Activated naive CD4-positive, alpha-beta T cell treated with Interleukin-2 at 50 U/mL for 16 hours (primary cell): ENCODE data around the gene RPTOR.
"Not testable (repeated sequence)": the region's sequence is repeated elsewhere in the genome, so short reads cannot be mapped to it uniquely, and the experiment has no call there.

ENCODE experiments used
- DNase-seq: peaks from one replicate; pipeline ENCODE4 v3.0.0-alpha.2; 2020

RPTOR gene

DNA sequence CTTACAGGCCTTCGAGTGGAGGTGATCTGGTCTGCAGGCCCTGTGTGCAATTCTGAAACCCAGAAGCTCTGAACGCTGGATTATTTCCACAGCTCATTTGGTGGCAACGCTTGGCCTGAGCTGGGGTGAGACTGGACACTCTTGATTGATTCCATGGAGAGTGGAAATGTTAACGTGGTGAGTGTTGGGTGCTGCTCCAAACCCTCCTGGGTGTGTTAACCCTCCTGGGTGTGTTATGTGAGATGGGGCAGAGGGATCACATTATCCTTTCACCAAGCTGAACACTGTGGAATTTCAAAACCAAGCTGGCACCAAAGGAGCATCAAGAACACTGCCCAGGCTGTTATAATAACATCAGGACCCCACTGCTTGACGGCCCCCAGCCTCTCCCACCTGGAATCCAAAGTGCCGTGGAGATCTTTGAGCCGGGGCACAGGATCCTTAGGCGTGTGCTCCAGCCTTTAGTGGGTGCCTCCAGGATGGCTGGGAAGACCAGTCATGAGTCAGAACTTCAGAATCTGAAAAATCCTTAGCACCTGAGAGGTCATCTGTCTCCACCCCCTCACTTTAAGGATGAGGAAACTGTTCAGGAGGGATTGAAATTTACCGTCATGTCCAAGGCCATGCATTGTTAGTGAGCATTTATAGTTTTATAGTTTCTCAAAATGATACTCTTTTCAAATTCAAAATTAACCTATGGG is 75.0 kb downstream of the RPTOR start:
- DNase-seq = no peak

- DNase-seq = no peak
These were observed 76.8 kb downstream of the RPTOR start for GRCh38 chr17:80621335-80621996.

DNA sequence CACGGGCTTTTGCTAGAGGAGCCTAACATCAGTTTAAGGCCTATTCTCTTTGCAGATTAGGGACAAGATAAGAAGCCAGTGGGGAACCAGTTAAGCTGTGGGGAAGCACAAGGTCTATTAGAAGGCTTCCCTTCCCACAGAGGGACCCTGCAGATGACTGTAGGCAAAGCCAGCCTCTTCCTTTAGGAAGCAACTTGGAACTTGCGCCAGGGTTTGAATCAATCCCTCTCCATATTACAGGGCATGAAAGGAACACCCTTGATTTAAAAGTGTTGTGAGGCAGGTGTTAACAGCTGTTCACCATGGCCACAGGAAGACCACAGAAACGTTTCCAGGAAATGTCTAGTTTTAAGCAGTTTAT is 77.3 kb downstream of the RPTOR start:
- no peak for DNase-seq

DNA sequence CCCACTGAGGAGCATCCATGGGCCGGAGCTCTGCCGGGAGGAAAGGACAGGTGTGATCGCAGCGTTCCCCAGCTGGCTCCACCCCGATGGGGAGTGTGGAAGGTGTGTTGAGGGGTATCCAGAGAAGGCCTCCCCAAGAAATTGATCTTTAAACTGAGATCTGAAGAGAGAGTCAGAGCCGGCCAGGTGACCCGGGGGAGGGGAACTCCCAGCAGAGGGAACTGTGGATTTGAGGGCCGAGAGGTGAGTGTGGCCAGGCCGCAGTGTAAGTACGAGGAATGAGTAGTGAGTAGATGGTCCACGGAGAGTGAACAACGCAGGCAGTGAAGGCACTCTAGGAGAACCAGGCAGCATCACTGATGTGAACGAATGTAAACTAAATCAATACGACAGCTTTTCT is 80.2 kb downstream of the RPTOR start:
- DNase-seq = no peak

GRCh38 chr17:80625627-80626026 is 81.0 kb downstream of the RPTOR start:
- no peak for DNase-seq

DNA sequence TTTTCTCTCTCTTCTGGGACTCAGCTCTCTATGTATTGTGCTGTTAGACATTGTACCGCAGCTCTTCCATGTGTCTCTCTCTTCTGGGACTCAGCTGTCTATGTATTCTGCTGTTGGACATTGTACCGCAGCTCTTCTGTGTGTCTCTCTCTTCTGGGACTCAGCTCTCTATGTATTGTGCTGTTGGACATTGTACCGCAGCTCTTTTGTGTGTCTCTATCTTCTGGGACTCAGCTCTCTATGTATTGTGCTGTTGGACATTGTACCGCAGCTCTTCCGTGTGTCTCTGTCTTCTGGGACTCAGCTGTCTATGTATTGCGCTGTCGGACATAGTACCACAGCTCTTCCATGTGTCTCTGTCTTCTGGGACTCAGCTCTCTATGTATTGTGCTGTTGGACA is 84.2 kb downstream of the RPTOR start:
- DNase-seq = not testable (repeated sequence)

DNA sequence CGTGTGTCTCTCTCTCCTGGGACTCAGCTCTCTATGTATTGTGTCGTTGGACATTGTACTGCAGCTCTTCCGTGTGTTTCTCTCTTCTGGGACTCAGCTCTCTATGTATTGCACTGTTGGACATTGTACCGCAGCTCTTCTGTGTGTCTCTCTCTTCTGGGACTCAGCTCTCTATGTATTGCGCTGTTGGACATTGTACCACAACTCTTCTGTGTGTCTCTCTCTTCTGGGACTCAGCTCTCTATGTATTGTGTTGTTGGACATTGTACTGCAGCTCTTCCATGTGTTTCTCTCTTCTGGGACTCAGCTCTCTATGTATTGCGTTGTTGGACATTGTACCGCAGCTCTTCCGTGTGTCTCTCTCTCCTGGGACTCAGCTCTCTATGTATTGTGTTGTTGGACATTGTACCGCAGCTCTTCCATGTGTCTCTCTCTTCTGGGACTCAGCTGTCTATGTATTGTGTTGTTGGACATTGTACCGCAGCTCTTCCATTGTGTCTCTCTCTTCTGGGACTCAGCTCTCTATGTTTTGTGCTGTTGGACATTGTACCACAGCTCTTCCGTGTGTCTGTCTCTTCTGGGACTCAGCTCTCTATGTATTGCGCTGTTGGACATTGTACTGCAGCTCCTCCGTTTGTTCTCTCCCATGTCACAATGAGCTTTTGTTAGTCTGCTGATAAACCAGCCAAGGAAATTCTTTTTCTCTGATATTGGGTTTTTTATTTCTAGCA is 84.8 kb downstream of the RPTOR start:
- DNase-seq = no peak

- no peak for DNase-seq
These were observed 86.0 kb downstream of the RPTOR start for GRCh38 chr17:80630560-80631120.

DNA sequence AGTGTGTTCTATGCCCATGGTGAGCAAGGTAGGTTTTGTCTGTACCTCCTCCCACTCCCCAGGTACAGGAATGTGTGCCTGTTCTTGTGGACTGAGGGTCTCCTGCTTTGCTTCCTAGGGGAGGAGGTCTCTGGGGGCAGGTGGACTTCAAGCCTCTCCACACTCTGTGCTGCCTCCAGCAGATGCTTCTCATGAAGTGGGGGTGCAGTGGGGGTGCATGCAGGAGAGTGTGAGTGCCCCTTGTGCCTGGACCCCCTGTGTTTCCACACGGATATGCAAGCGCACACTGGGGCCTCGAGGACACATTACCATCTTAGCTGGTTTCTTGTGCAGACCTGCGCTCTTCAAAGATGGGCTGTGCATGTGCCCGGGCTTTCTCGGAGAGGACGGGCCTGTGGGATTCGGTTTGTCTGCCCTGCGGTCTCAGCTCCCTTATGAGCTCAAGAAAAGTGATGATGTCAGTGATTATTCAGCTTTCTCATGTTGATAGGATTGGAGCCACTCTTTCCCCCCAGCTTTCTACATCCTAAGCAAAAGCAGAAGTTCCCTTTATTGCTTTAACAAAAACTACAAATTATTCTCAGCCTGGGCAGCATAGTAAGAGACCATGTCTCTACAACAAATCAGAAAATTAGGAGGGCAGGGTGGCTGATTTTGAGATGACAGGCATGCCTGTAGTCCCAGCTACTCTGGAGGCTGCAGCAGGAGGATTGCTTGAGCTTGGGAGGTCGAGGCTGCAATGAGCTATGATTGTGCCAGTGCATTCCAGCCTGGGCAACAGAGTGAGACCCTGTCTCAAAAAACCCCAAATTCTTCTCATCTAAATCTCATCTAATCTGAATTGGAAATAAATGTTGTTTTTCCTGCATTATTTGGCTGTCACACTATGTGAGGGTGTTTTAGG is 86.8 kb downstream of the RPTOR start:
- no peak for DNase-seq

- no peak for DNase-seq
These were observed 87.5 kb downstream of the RPTOR start for GRCh38 chr17:80632046-80632581.

DNA sequence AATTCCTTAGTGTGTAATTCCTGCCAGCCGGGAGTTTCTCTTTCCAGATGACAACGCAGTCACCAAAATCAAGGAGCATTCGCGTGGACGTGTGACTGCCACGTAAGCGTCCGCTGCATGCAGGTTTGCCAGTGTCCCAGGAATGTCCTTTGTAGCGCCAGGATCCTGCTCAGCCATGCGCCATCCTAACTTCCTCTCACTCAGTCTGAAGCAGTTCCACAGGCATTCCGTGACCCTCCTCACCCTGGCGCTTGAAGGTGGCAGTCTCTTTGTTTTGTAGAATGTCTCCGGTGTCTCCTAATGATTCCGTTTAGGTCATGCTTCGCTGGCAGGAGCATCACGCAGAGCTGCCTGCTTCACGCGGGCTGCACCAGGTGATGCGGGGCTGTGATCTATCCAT is 88.6 kb downstream of the RPTOR start:
- no peak for DNase-seq

- no peak for DNase-seq
These were observed 89.4 kb downstream of the RPTOR start for GRCh38 chr17:80633994-80634566.

GRCh38 chr17:80636361-80637018 is 91.9 kb downstream of the RPTOR start:
- no peak for DNase-seq

DNA sequence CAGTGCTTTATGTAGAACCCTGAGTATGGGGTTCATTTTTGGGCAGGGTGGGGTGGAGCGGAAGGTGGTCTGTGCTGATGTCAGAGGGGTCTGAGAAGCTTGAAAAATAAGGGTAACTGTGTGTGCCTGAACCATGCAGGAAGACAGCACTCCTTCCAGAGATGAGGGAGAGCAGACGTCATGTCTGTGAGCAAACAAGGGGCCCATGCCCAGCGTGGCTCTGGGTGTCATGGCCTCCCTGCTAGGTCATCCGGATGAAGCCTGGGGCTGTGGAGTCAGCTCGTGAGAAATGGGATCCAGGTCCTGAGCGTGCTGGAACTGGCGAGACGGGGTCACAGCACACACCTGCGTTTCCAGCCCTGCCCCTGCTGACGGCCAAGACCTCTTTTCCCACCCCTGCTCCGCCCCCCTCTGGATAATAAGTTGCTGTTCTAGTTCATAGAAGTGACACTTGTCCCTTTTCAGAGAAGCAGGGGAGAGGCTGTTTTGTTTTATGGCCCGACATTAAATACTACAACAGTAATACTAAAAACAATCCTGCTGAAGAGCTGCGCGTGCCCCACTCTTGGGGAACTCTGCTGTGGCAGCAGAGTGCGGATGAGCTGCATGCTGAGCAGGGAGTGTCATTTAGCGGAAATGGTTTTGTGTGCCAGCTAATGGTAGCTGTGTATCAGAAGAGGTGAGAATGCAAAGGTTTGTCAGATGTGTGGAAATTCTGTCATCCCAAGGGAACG is 92.6 kb downstream of the RPTOR start:
- no peak for DNase-seq

- DNase-seq = no peak
These were observed 95.0 kb downstream of the RPTOR start for GRCh38 chr17:80639658-80640057.

GRCh38 chr17:80640366-80641084 is 95.9 kb downstream of the RPTOR start:
- no peak for DNase-seq

DNA sequence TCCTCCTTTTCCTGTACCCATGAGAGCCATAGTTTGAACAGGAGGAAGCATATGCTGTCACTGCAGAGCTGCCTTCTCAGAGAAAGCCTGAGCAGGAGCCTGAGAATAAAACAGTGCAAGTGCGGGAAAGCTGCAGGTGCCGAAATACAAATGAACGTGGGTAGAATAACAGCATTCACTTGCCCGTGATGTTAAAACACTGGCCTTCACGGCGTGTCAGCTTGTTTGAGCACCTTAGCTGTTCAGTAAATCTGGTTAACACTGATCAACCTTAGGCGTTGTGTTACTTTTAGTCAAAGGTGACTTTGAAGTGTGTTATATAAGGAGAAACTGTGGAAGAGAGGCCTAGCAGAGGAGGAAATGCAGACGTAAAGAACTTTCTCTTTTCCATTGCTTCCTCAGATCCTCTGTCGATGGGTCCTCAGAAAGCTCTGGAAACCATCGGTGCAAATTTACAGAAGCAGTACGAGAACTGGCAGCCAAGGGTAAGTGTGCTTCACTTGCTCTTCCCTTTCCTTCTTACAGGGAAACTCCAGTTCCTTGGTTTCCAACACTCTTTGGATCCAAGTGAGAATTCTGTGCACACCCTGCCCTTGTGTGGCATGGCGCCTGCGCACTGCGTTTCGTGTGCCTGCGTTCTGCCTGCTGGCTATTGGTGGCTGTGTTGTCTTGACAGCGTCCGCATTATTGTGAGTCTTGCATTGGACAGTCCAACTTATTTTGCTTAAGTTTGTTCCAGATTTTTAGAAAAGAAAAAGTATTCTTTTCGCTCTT is 98.9 kb downstream of the RPTOR start:
- no peak for DNase-seq

- no peak for DNase-seq
These were observed 99.9 kb downstream of the RPTOR start for GRCh38 chr17:80644536-80644935.

- no peak for DNase-seq
These were observed 101.2 kb downstream of the RPTOR start for GRCh38 chr17:80645706-80646325.
